Lower lobe of right lung (tissue), 2 donors: ENCODE measurements around the gene SEPTIN10. TPM values are rescaled to one million over a fixed set of nuclear protein-coding genes. Genes with fewer than 3 reads are reported as not detected.

ENCODE experiments used
- ATAC-seq, 2 donors: fragments of 200-7000 bp; cut with Tn5 transposase; one replicate each; pipeline ENCODE4 v1.9.1; 2020 to 2022; ENCODE audit warnings: mild to moderate bottlenecking in 2 of 2, moderate library complexity in 2 of 2
- DNase-seq: peaks from one replicate; pipeline ENCODE4 v3.0.0-alpha.2; 2020
- H3K27ac ChIP-seq: fragments of 200-600 bp; one replicate; pipeline ENCODE4 v1.8.0; 2022
- H3K27me3 ChIP-seq: fragments of 200-600 bp; one replicate; pipeline ENCODE4 v1.8.0; 2022; ENCODE audit warnings: low read depth
- H3K36me3 ChIP-seq: fragments of 200-600 bp; one replicate; pipeline ENCODE4 v1.8.0; 2022; ENCODE audit warnings: mild to moderate bottlenecking
- H3K4me1 ChIP-seq: fragments of 200-600 bp; one replicate; pipeline ENCODE4 v1.8.0; 2022
- H3K4me3 ChIP-seq: fragments of 200-600 bp; one replicate; pipeline ENCODE4 v1.8.0; 2022; ENCODE audit warnings: mild to moderate bottlenecking
- H3K9me3 ChIP-seq: fragments of 200-600 bp; one replicate; pipeline ENCODE4 v1.8.0; 2022
- intact Hi-C: fragments of 100-400 bp; cut with DNase I; formaldehyde crosslinking; loops from one replicate; pipeline ENCODE4 v1.11.0; 2022
- total RNA-seq: library from RNA; stranded (reverse); fragmentation: NEBNext Ultra II Directional; extraction: Animal tissue kit (Norgen Biotek cat#: 25700); gene quantifications from one replicate; pipeline ENCODE4 v1.2.1, GENCODE V29; 2021
- TF ChIP-seq, protein P1 (sequence below): fragments of 200-600 bp; IDR thresholded peaks from one replicate; pipeline ENCODE4 v1.8.0; 2022; ENCODE audit warnings: antibody characterized with exemption, mild to moderate bottlenecking
- donor health status: DM: no; HTN: yes; CAD: no; lungs with severe emphysema.

Gene SEPTIN10
- total RNA-seq, 1 donor from 2014 or later: 86.9 TPM

DNA sequence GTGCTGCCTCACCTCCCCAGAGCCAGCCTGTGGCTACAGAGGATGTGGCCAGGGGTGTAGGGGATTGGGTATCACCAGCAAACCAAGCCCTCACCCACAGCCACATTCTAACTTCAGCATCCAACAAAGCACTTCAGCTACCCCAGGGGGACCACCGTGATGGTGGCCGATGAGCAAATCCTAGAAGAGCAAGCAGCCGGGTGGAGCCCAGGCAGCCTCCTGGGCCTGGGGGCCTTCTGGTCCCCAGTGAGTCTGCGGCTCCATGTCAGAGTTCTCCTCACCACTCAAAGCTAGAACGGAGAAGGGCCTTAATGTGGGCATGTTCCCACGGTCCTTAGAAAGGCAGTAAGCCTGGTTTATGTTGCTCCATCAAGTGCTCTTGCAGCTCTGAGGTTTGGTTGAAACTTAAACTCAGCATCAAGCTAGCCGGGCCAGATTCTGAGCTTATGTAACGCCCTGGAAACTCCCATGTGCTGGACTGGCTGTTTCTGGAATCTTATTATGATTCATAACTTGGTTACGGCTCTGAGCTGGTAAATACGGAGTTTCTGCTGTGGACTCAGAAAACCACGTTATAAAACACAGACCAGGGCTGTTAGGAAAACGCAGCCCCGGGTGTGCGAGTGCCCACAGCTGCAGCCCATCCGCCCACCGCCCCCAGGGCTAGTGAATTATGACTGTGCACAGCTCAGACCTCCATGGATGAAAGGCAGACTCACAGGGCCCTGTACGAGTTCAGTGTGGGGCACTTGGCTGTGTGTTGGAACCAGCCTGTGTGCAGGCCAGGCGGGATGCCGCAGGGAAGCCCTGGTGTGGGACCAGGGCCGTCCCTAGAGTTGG lies 99.8 kb downstream of the SEPTIN10 start:
- H3K36me3 ChIP-seq: no peaks in the 10 kb centered on the region
- H3K9me3 ChIP-seq: no peaks in the 10 kb centered on the region
- peak; percentile 48 to 75 for ATAC-seq
- intact Hi-C loops: loop anchor here (10.0 kb wide), 1 partner anchor 389 kb away; the partner anchor contains the start of gene SH3RF3
- no peaks in the 10 kb centered on the region for H3K27me3 ChIP-seq
- peak overlapping the region; percentile 73 for H3K27ac ChIP-seq
- no peak overlapping the region for H3K4me3 ChIP-seq
- no peak for DNase-seq
- TF ChIP-seq, protein P1, sequence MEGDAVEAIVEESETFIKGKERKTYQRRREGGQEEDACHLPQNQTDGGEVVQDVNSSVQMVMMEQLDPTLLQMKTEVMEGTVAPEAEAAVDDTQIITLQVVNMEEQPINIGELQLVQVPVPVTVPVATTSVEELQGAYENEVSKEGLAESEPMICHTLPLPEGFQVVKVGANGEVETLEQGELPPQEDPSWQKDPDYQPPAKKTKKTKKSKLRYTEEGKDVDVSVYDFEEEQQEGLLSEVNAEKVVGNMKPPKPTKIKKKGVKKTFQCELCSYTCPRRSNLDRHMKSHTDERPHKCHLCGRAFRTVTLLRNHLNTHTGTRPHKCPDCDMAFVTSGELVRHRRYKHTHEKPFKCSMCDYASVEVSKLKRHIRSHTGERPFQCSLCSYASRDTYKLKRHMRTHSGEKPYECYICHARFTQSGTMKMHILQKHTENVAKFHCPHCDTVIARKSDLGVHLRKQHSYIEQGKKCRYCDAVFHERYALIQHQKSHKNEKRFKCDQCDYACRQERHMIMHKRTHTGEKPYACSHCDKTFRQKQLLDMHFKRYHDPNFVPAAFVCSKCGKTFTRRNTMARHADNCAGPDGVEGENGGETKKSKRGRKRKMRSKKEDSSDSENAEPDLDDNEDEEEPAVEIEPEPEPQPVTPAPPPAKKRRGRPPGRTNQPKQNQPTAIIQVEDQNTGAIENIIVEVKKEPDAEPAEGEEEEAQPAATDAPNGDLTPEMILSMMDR: no peak
- H3K4me1 ChIP-seq: peaks cover 10% of the 10 kb centered on the region

DNA sequence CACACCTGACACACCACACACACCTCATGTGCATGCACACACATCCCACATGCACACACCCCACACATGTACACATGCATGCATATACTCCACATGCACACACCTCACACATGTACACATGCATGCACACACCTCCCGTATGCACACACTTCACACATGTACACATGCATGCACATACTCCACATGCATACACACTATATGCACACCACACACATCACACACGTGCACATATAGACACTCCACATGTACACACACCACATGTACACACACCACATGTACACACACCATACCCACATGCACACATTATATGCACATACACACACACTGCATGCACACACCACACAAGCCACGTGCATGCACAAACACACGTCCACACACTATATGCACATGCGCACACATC lies 100.5 kb downstream of the SEPTIN10 start:
- DNase-seq (no peak), ATAC-seq (no peak)
- Histone ChIP-seq H3K4me3 (no peak overlapping the region), H3K27me3 (no peaks in the 10 kb centered on the region), H3K9me3 (no peaks in the 10 kb centered on the region), H3K27ac (no peak overlapping the region), H3K4me1 (peaks cover 10% of the 10 kb centered on the region), H3K36me3 (no peaks in the 10 kb centered on the region)
- intact Hi-C loops: loop anchor here (10.0 kb wide), 1 partner anchor 388 kb away; the partner anchor contains the start of gene SH3RF3
- TF ChIP-seq, protein P1: no peak

DNA sequence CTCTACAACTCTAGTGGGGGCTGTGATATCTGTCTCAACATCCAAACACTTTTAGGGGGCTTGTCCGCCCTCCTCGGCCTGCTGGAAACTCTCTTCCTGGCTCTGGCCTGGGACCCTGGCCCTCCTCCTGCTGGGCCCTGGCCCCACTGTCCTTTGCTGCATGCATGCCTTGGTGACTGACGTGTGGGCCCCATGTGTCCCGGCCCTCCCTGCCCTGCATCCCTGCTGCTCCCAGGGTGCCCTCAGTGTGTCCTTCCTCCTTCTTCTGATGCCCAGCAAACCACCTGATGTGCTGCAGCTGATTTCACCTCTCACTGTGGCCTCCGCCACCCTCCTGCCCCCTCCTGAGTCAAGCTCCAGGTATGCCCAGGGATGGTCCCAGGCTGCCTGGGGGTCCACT lies 101.7 kb downstream of the SEPTIN10 start:
- H3K27me3 ChIP-seq: no peaks in the 10 kb centered on the region
- TF ChIP-seq, protein P1: no peak
- no peaks in the 10 kb centered on the region for H3K36me3 ChIP-seq
- H3K27ac ChIP-seq: no peak overlapping the region
- intact Hi-C loops: loop anchor here (10.0 kb wide), 1 partner anchor 387 kb away; the partner anchor contains the start of gene SH3RF3
- H3K9me3 ChIP-seq: no peaks in the 10 kb centered on the region
- H3K4me3 ChIP-seq: no peak overlapping the region
- DNase-seq: no peak
- no peak for ATAC-seq
- peaks cover 10% of the 10 kb centered on the region for H3K4me1 ChIP-seq

DNA sequence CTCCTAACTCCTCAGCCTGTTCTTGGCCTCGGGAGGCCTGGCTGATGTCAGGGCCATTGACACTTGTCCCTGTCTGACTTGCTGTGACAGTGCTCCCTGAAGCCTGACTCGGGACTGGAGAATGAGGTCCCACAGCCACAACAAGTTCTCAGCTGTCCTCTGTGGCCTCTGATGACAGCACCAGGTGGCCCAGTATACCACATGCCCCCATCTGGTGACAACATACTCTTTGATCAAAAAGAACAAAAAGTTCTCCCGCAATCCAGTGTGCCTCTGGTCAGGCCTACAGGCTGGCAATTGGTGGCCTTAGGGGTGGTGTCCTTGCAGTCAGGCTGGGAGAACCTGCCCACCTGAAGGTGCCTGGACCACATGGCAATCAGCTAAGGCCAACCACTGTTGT lies 102.6 kb downstream of the SEPTIN10 start:
- no peak overlapping the region for H3K27ac ChIP-seq
- peaks cover 10% of the 10 kb centered on the region for H3K4me1 ChIP-seq
- TF ChIP-seq, protein P1: no peak
- H3K27me3 ChIP-seq: no peaks in the 10 kb centered on the region
- H3K9me3 ChIP-seq: no peaks in the 10 kb centered on the region
- no peaks in the 10 kb centered on the region for H3K36me3 ChIP-seq
- no peak for DNase-seq
- no peak overlapping the region for H3K4me3 ChIP-seq
- no peak for ATAC-seq
- intact Hi-C loops: loop anchor here (10.0 kb wide), 1 partner anchor 386 kb away; the partner anchor contains the start of gene SH3RF3

DNA sequence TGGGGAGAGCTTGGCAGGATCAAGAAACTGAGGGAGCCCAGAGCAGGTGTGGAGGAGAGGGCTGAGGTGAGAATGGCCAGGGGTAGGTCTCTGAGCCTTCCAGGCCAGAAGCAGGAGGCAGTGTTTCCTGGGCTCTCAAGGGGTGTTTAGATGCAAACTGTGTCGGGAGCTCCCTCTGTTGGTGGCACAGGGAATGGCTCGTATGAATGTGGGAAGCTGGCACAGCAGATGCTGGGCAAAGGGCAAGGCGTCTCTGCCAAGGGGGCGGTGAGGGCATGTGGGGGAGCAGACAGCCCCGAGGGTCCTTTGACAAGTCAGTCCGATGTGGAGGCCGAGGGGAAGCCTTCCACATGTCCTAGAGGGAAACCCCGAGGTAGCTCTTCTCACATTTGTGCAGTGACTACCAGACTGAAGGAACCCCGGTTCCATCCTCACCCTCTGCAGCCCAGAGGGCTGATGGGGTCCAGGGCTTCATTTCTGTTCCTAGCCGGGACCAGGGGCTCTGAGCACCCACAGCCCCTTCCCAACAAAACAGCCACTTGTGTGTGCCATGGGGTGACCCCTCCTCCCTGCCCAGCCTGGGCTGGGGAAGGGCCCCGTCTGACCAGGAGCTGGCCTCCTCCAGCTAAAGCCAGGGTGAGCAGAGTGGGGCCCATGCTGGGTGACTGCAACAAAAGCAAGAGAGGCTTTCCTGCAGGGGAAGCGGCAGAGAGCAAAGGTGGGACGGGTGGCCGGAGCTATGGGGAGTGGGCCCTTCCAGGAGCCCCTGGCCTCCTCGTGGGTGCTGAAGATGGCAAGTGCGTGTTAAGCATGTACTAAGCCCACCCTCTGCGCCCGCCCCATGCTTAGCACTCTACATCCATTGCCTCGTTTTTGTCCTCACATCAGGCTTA lies 103.4 kb downstream of the SEPTIN10 start:
- intact Hi-C loops: loop anchor here (10.0 kb wide), 1 partner anchor 386 kb away; the partner anchor contains the start of gene SH3RF3
- Histone ChIP-seq H3K9me3 (peaks cover 5% of the 10 kb centered on the region), H3K4me3 (no peak overlapping the region), H3K4me1 (peaks cover 10% of the 10 kb centered on the region), H3K27me3 (no peaks in the 10 kb centered on the region), H3K27ac (no peak overlapping the region), H3K36me3 (no peaks in the 10 kb centered on the region)
- ATAC-seq (peak; percentile 74 to 76), DNase-seq (peak; percentile 77)
- TF ChIP-seq, protein P1: peak; percentile 93
